MM.1S (cell line): ENCODE measurements around the gene NEK2.
"Not testable (repeated sequence)": the region's sequence is repeated elsewhere in the genome, so short reads cannot be mapped to it uniquely, and the experiment has no call there.

ENCODE experiments used
- DNase-seq: peaks from one replicate; pipeline ENCODE4 v3.0.0-alpha.2; 2015
- H2AFZ ChIP-seq: fragments of 300-600 bp; sonication (generic); 2 replicates; pipeline ENCODE4 v1.6.0; 2016; ENCODE audit warnings: antibody characterized with exemption, low read length
- H3F3A ChIP-seq: fragments of 300-600 bp; sonication (generic); 2 replicates; pipeline ENCODE4 v1.6.1; 2016; ENCODE audit warnings: mild to moderate bottlenecking, antibody characterized with exemption, low read length, moderate library complexity, mixed read lengths; ENCODE audit not compliant: insufficient read depth
- H3K27ac ChIP-seq: fragments of 300-600 bp; sonication (generic); 2 replicates; pipeline ENCODE4 v1.5.1; 2016; ENCODE audit warnings: mild to moderate bottlenecking, low read length
- H3K27me3 ChIP-seq: fragments of 300-600 bp; sonication (generic); replicated peaks from 2 replicates; pipeline ENCODE4 v1.6.0; 2016; ENCODE audit warnings: low read length; ENCODE audit not compliant: insufficient read depth
- H3K36me3 ChIP-seq: fragments of 300-600 bp; sonication (generic); replicated peaks from 2 replicates; pipeline ENCODE4 v1.6.1; 2016; ENCODE audit warnings: mild to moderate bottlenecking, low read length, mixed read lengths; ENCODE audit not compliant: insufficient read depth
- H3K4me1 ChIP-seq: fragments of 300-600 bp; sonication (generic); 2 replicates; pipeline ENCODE4 v1.6.1; 2016; ENCODE audit warnings: low read length, mixed read lengths
- H3K4me2 ChIP-seq: fragments of 300-600 bp; sonication (generic); 2 replicates; pipeline ENCODE4 v1.6.0; 2016; ENCODE audit warnings: low read depth, low read length
- H3K4me3 ChIP-seq: fragments of 300-600 bp; sonication (generic); 2 replicates; pipeline ENCODE4 v1.5.1; 2016; ENCODE audit warnings: low read length, mixed read lengths
- H3K79me2 ChIP-seq: fragments of 300-600 bp; sonication (generic); 2 replicates; pipeline ENCODE4 v1.6.1; 2016; ENCODE audit warnings: mixed run types, low read length, mixed read lengths
- H3K9ac ChIP-seq: fragments of 300-600 bp; sonication (generic); 2 replicates; pipeline ENCODE4 v1.6.1; 2016; ENCODE audit warnings: low read length, mixed read lengths
- H3K9me2 ChIP-seq: fragments of 300-600 bp; sonication (generic); replicated peaks from 2 replicates; pipeline ENCODE4 v1.6.1; 2016; ENCODE audit warnings: mild to moderate bottlenecking, low read length, mixed read lengths; ENCODE audit not compliant: insufficient read depth
- H3K9me3 ChIP-seq: fragments of 300-600 bp; sonication (generic); replicated peaks from 2 replicates; pipeline ENCODE4 v1.6.1; 2016; ENCODE audit warnings: mild to moderate bottlenecking, low read length, mixed read lengths; ENCODE audit not compliant: insufficient read depth
- H4K20me1 ChIP-seq: fragments of 300-600 bp; sonication (generic); 2 replicates; pipeline ENCODE4 v1.6.1; 2016; ENCODE audit warnings: mild to moderate bottlenecking, low read length, moderate library complexity, mixed read lengths; ENCODE audit not compliant: insufficient read depth
- EZH2 ChIP-seq: fragments of 300-600 bp; sonication (generic); optimal IDR thresholded peaks from 2 replicates; pipeline ENCODE3; 2017; ENCODE audit warnings: low read depth, mild to moderate bottlenecking, antibody characterized with exemption, low read length, mixed read lengths
- EZH2phosphoT487 ChIP-seq: fragments of 300-600 bp; sonication (generic); IDR thresholded peaks from 2 replicates; pipeline ENCODE4 v1.6.1; 2018; ENCODE audit warnings: antibody characterized with exemption, low read length
- TF ChIP-seq, protein P1 (sequence below): fragments of 300-600 bp; sonication (generic); IDR thresholded peaks from 2 replicates; pipeline ENCODE4 v1.5.1; 2016; ENCODE audit warnings: antibody characterized with exemption, low read length, mixed read lengths

The NEK2 gene

DNA sequence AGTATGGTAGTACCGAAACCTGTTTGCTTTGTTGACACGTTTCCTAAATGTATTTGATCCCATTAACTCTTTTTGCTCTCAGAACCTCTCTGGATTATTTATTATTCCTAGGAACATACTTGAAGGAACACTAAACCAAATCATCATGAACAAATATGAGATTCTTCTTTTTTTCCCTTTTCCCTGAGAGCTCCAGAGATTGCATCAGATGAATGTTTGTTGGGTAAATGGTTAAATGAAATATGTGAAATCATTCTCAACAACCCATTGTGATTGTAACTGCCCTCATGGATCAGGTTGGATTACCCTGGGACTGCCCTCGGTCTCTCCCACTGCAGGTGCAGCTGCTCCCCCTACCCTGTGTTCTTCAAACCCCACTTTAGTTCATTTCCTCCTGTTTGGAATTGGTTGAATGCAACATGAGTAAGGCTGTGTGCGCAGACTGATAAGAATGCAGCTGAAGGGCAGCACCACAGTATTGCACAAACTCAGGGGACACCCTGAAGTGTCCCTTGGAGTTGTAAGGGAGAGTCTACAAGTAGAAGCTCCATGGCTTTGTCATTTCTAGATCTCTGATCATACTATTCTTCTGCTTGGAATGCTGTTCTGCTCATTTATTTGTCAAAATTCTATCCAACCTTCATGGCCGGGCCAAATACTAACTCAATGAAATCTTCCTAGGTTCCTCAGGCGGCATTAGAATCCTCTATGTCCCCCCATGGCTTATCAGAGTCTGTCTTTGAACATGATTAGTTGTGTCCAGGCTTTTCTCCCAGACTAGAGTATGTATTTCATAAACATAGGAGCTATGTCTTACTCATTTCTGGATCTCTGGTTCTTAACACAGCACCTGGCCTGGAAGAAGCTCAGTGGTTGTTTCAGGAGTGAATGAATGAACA is 47.1 kb upstream of the NEK2 start:
- Histone ChIP-seq H3K9me3 (no peaks in the 10 kb centered on the region), H3K4me2 (no peak overlapping the region), H3K27ac (no peak overlapping the region), H4K20me1 (no peaks in the 10 kb centered on the region), H3K9ac (no peak overlapping the region), H3K4me3 (no peak overlapping the region), H3K27me3 (no peaks in the 10 kb centered on the region), H3K9me2 (no peaks in the 10 kb centered on the region), H3F3A (no peaks in the 10 kb centered on the region), H2AFZ (no peak overlapping the region), H3K79me2 (no peaks in the 10 kb centered on the region), H3K4me1 (no peaks in the 10 kb centered on the region), H3K36me3 (no peaks in the 10 kb centered on the region)
- no peak for TF ChIP-seq EZH2phosphoT487
- no peak for TF ChIP-seq EZH2
- TF ChIP-seq, protein P1, sequence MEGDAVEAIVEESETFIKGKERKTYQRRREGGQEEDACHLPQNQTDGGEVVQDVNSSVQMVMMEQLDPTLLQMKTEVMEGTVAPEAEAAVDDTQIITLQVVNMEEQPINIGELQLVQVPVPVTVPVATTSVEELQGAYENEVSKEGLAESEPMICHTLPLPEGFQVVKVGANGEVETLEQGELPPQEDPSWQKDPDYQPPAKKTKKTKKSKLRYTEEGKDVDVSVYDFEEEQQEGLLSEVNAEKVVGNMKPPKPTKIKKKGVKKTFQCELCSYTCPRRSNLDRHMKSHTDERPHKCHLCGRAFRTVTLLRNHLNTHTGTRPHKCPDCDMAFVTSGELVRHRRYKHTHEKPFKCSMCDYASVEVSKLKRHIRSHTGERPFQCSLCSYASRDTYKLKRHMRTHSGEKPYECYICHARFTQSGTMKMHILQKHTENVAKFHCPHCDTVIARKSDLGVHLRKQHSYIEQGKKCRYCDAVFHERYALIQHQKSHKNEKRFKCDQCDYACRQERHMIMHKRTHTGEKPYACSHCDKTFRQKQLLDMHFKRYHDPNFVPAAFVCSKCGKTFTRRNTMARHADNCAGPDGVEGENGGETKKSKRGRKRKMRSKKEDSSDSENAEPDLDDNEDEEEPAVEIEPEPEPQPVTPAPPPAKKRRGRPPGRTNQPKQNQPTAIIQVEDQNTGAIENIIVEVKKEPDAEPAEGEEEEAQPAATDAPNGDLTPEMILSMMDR: no peak
- no peak for DNase-seq

DNA sequence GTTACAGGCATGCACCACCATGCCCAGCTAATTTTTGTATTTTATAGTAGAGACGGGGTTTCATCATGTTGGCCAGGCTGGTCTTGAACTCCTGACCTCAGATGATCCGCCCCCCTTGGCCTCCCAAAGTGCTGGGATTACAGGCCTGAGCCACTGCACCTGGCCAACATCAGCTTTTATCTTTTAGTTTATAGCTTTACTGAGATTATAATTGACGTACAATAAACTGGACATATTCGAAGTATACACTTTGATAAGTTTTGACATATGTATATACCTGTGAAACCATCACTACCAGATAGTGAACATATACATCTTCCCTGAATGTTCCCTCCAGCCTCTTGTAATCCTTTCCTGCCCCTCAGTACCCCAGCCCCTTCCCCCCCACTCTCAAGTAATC is 41.1 kb upstream of the NEK2 start:
- not testable (repeated sequence) for H3K79me2 ChIP-seq, H3K4me3 ChIP-seq, H3K36me3 ChIP-seq, H3F3A ChIP-seq, H3K4me2 ChIP-seq, H3K4me1 ChIP-seq, H3K9me3 ChIP-seq, H4K20me1 ChIP-seq, H2AFZ ChIP-seq, H3K27me3 ChIP-seq, H3K9ac ChIP-seq, H3K27ac ChIP-seq, H3K9me2 ChIP-seq, DNase-seq

DNA sequence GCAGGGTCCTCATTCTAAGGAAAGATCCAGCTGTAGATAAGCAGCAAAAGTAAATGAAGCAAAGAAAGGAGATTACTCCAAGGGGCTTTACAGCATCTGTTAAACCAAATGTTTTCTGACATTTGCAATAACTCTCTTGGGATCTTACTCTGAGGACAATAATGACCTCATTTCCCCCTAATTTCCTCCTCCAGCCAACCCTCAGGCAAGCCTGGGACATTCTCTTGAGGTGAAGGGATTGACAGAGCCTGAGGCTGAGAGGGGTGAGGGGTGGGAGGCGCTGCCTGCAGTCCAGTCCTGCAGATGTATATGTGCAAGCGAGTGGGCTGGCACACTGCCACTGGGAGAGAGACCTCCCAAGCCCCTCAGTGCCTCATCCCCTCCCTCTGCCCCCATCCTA is 40.5 kb upstream of the NEK2 start:
- H3F3A ChIP-seq: no peaks in the 10 kb centered on the region
- no peak for DNase-seq
- TF ChIP-seq EZH2phosphoT487 (no peak), EZH2 (no peak)
- TF ChIP-seq, protein P1: no peak
- no peaks in the 10 kb centered on the region for H3K36me3 ChIP-seq
- H3K27me3 ChIP-seq: no peaks in the 10 kb centered on the region
- H3K79me2 ChIP-seq: no peaks in the 10 kb centered on the region
- no peak overlapping the region for H3K4me3 ChIP-seq
- H3K9me2 ChIP-seq: no peaks in the 10 kb centered on the region
- no peaks in the 10 kb centered on the region for H3K9me3 ChIP-seq
- H2AFZ ChIP-seq: no peak overlapping the region
- no peak overlapping the region for H3K27ac ChIP-seq
- H3K4me1 ChIP-seq: peaks cover 7% of the 10 kb centered on the region
- H3K9ac ChIP-seq: no peak overlapping the region
- no peaks in the 10 kb centered on the region for H4K20me1 ChIP-seq
- no peak overlapping the region for H3K4me2 ChIP-seq

DNA sequence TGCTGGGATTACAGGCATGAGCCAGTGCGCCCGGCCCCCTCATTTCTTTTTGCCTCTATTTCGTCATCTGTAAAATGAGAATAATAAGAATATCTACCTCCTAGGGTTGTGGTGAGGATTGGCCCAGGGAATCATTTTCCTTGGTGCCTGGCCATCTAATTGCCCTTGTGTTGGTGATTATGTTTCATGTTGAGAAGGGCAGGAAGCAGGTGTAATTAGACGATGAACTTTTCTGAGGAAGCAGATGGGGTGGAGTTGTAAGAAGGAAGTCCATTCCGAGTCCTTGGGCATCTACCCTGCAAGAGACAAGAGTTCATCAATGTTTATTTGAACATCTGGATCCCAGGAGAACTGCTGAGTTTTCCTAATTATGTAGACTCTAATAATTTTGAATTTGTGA is 38.7 kb upstream of the NEK2 start:
- Histone ChIP-seq H2AFZ (no peak overlapping the region), H4K20me1 (no peaks in the 10 kb centered on the region), H3K27me3 (no peaks in the 10 kb centered on the region), H3K9me3 (no peaks in the 10 kb centered on the region), H3K79me2 (no peaks in the 10 kb centered on the region), H3K4me1 (peaks cover 7% of the 10 kb centered on the region), H3K9ac (no peak overlapping the region), H3K27ac (no peak overlapping the region), H3K4me2 (no peak overlapping the region), H3K9me2 (no peaks in the 10 kb centered on the region), H3K36me3 (no peaks in the 10 kb centered on the region), H3K4me3 (no peak overlapping the region), H3F3A (no peaks in the 10 kb centered on the region)
- no peak for TF ChIP-seq EZH2phosphoT487
- TF ChIP-seq, protein P1: no peak
- no peak for TF ChIP-seq EZH2
- DNase-seq: no peak
